Smooth muscle cell (in vitro differentiated cells): ENCODE data around the gene MFSD2A. TPM values are rescaled to one million over a fixed set of nuclear protein-coding genes. Genes with fewer than 3 reads are reported as not detected.

ENCODE experiments used
- DNase-seq: peaks from one replicate; lab custom pipeline; 2025; ENCODE audit not compliant: unreplicated experiment; lab: John Stamatoyannopoulos, UW
- H2AFZ ChIP-seq: fragments of 200-600 bp; sonication (generic); 2 replicates; pipeline ENCODE4 v1.6.0; 2016; ENCODE audit warnings: antibody characterized with exemption, low read depth, mild to moderate bottlenecking
- H3F3A ChIP-seq: fragments of 200-600 bp; sonication (generic); 2 replicates; pipeline ENCODE4 v1.6.0; 2017; ENCODE audit warnings: antibody characterized with exemption, low read depth
- H3K27ac ChIP-seq: fragments of 200-600 bp; sonication (generic); 2 replicates; pipeline ENCODE4 v1.5.1; 2016; ENCODE audit warnings: low read depth, mild to moderate bottlenecking
- H3K27me3 ChIP-seq: fragments of 200-600 bp; sonication (generic); 2 replicates; pipeline ENCODE4 v1.6.1; 2016; ENCODE audit warnings: low read depth, mild to moderate bottlenecking
- H3K36me3 ChIP-seq: fragments of 200-600 bp; sonication (generic); 2 replicates; pipeline ENCODE4 v1.5.1; 2016; ENCODE audit warnings: low read depth
- H3K4me1 ChIP-seq: fragments of 200-600 bp; sonication (generic); 2 replicates; pipeline ENCODE4 v1.5.1; 2016; ENCODE audit warnings: low read depth
- H3K4me2 ChIP-seq: fragments of 200-600 bp; sonication (generic); 2 replicates; pipeline ENCODE4 v1.6.0; 2016; ENCODE audit warnings: mild to moderate bottlenecking
- H3K4me3 ChIP-seq: fragments of 200-600 bp; sonication (generic); 2 replicates; pipeline ENCODE4 v1.5.1; 2016; ENCODE audit warnings: mild to moderate bottlenecking
- H3K79me2 ChIP-seq: fragments of 200-600 bp; sonication (generic); 2 replicates; pipeline ENCODE4 v1.6.0; 2016; ENCODE audit warnings: low read depth, mild to moderate bottlenecking
- H3K9ac ChIP-seq: fragments of 200-600 bp; sonication (generic); 2 replicates; pipeline ENCODE4 v1.6.0; 2016; ENCODE audit warnings: low read depth
- H3K9me3 ChIP-seq: fragments of 200-600 bp; sonication (generic); replicated peaks from 2 replicates; pipeline ENCODE4 v1.5.1; 2016; ENCODE audit warnings: low read depth
- H4K20me1 ChIP-seq: fragments of 200-600 bp; sonication (generic); 2 replicates; pipeline ENCODE4 v1.6.0; 2016; ENCODE audit warnings: low read depth
- WGBS: methylation state at CpG from one replicate; pipeline ENCODE4 v1.1.7; 2016; ENCODE audit warnings: low lambda C conversion rate; 5-methylcytosine and 5-hydroxymethylcytosine counted together
- polyA plus RNA-seq: library from polyadenylated mRNA; unstranded; fragments of >200 nt; fragmentation: Nextera tagmentation; extraction: Ambion mirVana; gene quantifications from 2 replicates; pipeline ENCODE4 v1.2.1, GENCODE V29; 2016
- total RNA-seq: library from RNA; depleted of rRNA; stranded (reverse); fragments of >200 nt; gene quantifications from 2 replicates; pipeline ENCODE4 v1.2.3, GENCODE V29; 2014
- TF ChIP-seq, protein P1 (sequence below): fragments of 200-600 bp; sonication (generic); IDR thresholded peaks from 2 replicates; pipeline ENCODE4 v1.5.1; 2017; ENCODE audit warnings: borderline replicate concordance, mild to moderate bottlenecking, antibody characterized with exemption; ENCODE audit not compliant: insufficient read depth, poor library complexity, severe bottlenecking

The MFSD2A gene
- total and polyA plus RNA-seq, 2 experiments from 2014 or later = 3.3 to 5.3 TPM

DNA sequence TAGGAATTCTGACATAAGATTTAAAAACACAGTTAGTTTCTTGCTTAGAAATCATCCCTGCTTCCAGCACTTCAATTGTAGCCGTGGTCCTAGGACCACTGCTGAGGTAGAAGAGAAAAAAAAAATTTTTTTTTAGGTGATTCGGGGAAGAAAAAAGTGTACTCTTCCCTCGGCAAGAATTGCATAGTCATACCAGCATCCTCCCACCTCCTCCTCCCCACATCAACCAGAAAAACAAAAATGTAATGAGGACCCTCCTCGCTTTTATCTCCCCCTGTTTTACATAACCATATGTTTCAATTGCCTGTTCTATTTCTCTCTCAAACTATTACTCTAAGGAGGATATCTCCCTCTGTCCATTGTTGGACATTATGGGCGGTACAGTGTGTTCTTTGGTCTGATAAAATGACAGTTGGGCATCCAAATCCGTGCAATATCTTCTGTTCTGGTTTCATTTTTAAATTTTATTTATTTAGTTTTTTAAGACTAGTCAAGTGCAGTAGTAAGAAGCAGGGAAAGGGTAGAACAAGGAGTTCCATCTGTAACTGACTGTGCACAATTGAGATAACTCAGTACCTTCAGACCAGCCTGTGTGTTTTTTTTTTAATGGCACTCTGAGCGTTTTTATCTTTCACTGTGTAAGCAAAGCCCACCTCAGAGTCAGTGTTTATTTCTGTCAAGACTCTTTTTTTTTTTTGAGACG lies 10.4 kb upstream of the MFSD2A start:
- Histone ChIP-seq H3K9me3 (no peaks in the 10 kb centered on the region), H3K4me2 (no peak overlapping the region), H3K27ac (no peak overlapping the region), H3K27me3 (peaks cover 3% of the 10 kb centered on the region), H2AFZ (no peak overlapping the region), H3K9ac (no peak overlapping the region), H3F3A (no peaks in the 10 kb centered on the region), H4K20me1 (no peaks in the 10 kb centered on the region), H3K79me2 (no peaks in the 10 kb centered on the region), H3K36me3 (no peaks in the 10 kb centered on the region), H3K4me1 (no peaks in the 10 kb centered on the region), H3K4me3 (no peak overlapping the region)
- WGBS = 83% methylated on average over 8 of the region's 8 CpGs
- no peak for DNase-seq
- TF ChIP-seq, protein P1, sequence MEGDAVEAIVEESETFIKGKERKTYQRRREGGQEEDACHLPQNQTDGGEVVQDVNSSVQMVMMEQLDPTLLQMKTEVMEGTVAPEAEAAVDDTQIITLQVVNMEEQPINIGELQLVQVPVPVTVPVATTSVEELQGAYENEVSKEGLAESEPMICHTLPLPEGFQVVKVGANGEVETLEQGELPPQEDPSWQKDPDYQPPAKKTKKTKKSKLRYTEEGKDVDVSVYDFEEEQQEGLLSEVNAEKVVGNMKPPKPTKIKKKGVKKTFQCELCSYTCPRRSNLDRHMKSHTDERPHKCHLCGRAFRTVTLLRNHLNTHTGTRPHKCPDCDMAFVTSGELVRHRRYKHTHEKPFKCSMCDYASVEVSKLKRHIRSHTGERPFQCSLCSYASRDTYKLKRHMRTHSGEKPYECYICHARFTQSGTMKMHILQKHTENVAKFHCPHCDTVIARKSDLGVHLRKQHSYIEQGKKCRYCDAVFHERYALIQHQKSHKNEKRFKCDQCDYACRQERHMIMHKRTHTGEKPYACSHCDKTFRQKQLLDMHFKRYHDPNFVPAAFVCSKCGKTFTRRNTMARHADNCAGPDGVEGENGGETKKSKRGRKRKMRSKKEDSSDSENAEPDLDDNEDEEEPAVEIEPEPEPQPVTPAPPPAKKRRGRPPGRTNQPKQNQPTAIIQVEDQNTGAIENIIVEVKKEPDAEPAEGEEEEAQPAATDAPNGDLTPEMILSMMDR = no peak

GRCh38 chr1:39946216-39946615 lies 8.7 kb upstream of the MFSD2A start:
- TF ChIP-seq, protein P1 = no peak
- Histone ChIP-seq H3F3A (no peaks in the 10 kb centered on the region), H3K9ac (no peak overlapping the region), H3K4me2 (no peak overlapping the region), H2AFZ (no peak overlapping the region), H3K4me1 (no peaks in the 10 kb centered on the region), H3K27ac (no peak overlapping the region), H3K27me3 (peaks cover 2% of the 10 kb centered on the region), H3K4me3 (no peak overlapping the region), H3K36me3 (no peaks in the 10 kb centered on the region), H3K79me2 (no peaks in the 10 kb centered on the region), H3K9me3 (no peaks in the 10 kb centered on the region), H4K20me1 (no peaks in the 10 kb centered on the region)
- DNase-seq = no peak
- WGBS = 94% methylated on average over 4 of the region's 4 CpGs

DNA sequence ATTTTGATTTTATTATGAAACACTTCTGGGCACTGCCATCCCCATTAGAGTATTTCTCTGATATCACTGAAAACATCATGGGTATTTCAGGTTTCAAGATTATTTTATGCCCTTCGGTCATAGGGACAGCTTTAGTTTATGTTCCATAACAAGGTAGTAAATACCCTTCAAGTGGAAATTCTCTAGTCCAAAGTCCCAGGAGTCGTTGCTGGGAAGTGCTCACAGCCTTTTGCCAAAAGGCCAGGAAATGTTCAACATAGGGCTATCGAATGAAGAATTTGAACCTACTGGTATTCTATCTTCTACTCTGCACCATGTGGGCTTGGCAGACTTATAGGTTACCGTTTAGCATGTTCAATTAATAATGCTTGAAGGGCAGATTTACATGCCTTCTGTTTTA lies 7.7 kb upstream of the MFSD2A start:
- no peaks in the 10 kb centered on the region for H3K79me2 ChIP-seq
- TF ChIP-seq, protein P1 = no peak
- H3K4me1 ChIP-seq = no peaks in the 10 kb centered on the region
- no peaks in the 10 kb centered on the region for H3K9me3 ChIP-seq
- H3K36me3 ChIP-seq = no peaks in the 10 kb centered on the region
- H3K9ac ChIP-seq = no peak overlapping the region
- H3K4me3 ChIP-seq = no peak overlapping the region
- H3F3A ChIP-seq = no peaks in the 10 kb centered on the region
- DNase-seq = no peak
- no peak overlapping the region for H3K27ac ChIP-seq
- H4K20me1 ChIP-seq = no peaks in the 10 kb centered on the region
- H2AFZ ChIP-seq = no peak overlapping the region
- no peak overlapping the region for H3K4me2 ChIP-seq
- no peaks in the 10 kb centered on the region for H3K27me3 ChIP-seq
- WGBS = 90% methylated on average over 4 of the region's 4 CpGs

DNA sequence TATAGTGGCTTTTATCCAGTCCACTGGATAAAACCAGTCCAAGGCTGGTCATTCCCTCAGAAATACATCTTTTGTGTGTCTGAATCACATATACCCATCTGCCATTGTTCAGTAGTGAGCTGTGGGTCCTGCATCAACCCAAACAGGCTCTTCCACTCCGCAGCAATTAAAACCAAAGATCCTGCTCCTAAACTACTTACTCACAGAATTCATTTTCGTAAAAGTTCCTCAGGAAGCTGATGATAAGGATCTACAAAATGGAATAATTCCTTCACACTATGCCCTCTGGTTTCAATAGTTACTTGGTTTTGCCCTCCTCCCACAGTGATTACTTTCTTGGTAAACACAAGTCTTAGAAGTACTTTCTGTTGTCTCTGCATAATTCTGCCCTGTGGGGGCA lies 5.1 kb upstream of the MFSD2A start:
- Histone ChIP-seq H3F3A (peaks cover 5% of the 10 kb centered on the region), H3K4me2 (no peak overlapping the region), H3K27me3 (no peaks in the 10 kb centered on the region), H3K9me3 (no peaks in the 10 kb centered on the region), H3K9ac (no peak overlapping the region), H3K36me3 (no peaks in the 10 kb centered on the region), H3K79me2 (no peaks in the 10 kb centered on the region), H4K20me1 (no peaks in the 10 kb centered on the region), H3K4me1 (peaks cover 2% of the 10 kb centered on the region), H3K27ac (no peak overlapping the region), H3K4me3 (no peak overlapping the region), H2AFZ (no peak overlapping the region)
- 74% methylated on average over 2 of the region's 2 CpGs for WGBS
- TF ChIP-seq, protein P1 = no peak
- no peak for DNase-seq
